ENCODE measurements around the gene AGBL4.

Gene AGBL4

GRCh38 chr1:48955774-48956173 lies 1068.0 kb downstream of the AGBL4 start:
- Mint-ChIP-seq H3K4me3 (no peak overlapping the region), H3K27ac (no peak overlapping the region), H3K27me3 (no peaks in the 10 kb centered on the region), H3K4me1 (no peaks in the 10 kb centered on the region), H3K9me3 (no peaks in the 10 kb centered on the region)
- ATAC-seq = no peak
- DNase-seq = no peak

- ATAC-seq = no peak
- H3K4me3 Mint-ChIP-seq = no peak overlapping the region
- H3K4me1 Mint-ChIP-seq = no peaks in the 10 kb centered on the region
- no peak overlapping the region for H3K27ac Mint-ChIP-seq
- H3K27me3 Mint-ChIP-seq = peaks cover 10% of the 10 kb centered on the region
- no peak for DNase-seq
- H3K9me3 Mint-ChIP-seq = no peaks in the 10 kb centered on the region
These were observed 1070.1 kb downstream of the AGBL4 start for GRCh38 chr1:48953617-48954016.

- Mint-ChIP-seq H3K27ac (no peak overlapping the region), H3K4me1 (no peaks in the 10 kb centered on the region), H3K9me3 (no peaks in the 10 kb centered on the region), H3K4me3 (no peak overlapping the region), H3K27me3 (peaks cover 27% of the 10 kb centered on the region)
- DNase-seq (no peak), ATAC-seq (no peak)
These were observed 1075.2 kb downstream of the AGBL4 start for GRCh38 chr1:48948562-48948961.

GRCh38 chr1:48947761-48948537 lies 1075.8 kb downstream of the AGBL4 start:
- no peak for DNase-seq
- H3K4me3 Mint-ChIP-seq = no peak overlapping the region
- ATAC-seq = no peak
- no peaks in the 10 kb centered on the region for H3K9me3 Mint-ChIP-seq
- H3K27ac Mint-ChIP-seq = no peak overlapping the region
- H3K4me1 Mint-ChIP-seq = no peaks in the 10 kb centered on the region
- peaks cover 27% of the 10 kb centered on the region for H3K27me3 Mint-ChIP-seq

GRCh38 chr1:48946070-48946469 lies 1077.7 kb downstream of the AGBL4 start:
- Mint-ChIP-seq H3K9me3 (no peaks in the 10 kb centered on the region), H3K27me3 (peaks cover 27% of the 10 kb centered on the region), H3K4me1 (no peaks in the 10 kb centered on the region), H3K4me3 (no peak overlapping the region), H3K27ac (no peak overlapping the region)
- ATAC-seq (no peak), DNase-seq (no peak)

- H3K27ac Mint-ChIP-seq = no peak overlapping the region
- H3K27me3 Mint-ChIP-seq = peaks cover 27% of the 10 kb centered on the region
- H3K4me1 Mint-ChIP-seq = no peaks in the 10 kb centered on the region
- H3K4me3 Mint-ChIP-seq = no peak overlapping the region
- no peak for DNase-seq
- H3K9me3 Mint-ChIP-seq = no peaks in the 10 kb centered on the region
- ATAC-seq = no peak
These were observed 1078.9 kb downstream of the AGBL4 start for GRCh38 chr1:48944811-48945210.

GRCh38 chr1:48943826-48944225 lies 1079.9 kb downstream of the AGBL4 start:
- Mint-ChIP-seq H3K4me1 (no peaks in the 10 kb centered on the region), H3K9me3 (no peaks in the 10 kb centered on the region), H3K4me3 (no peak overlapping the region), H3K27ac (no peak overlapping the region), H3K27me3 (peaks cover 22% of the 10 kb centered on the region)
- no peak for DNase-seq
- ATAC-seq = no peak

- H3K27ac Mint-ChIP-seq = no peak overlapping the region
- ATAC-seq (no peak), DNase-seq (no peak)
- H3K4me1 Mint-ChIP-seq = no peaks in the 10 kb centered on the region
- no peaks in the 10 kb centered on the region for H3K9me3 Mint-ChIP-seq
- peaks cover 22% of the 10 kb centered on the region for H3K27me3 Mint-ChIP-seq
- no peak overlapping the region for H3K4me3 Mint-ChIP-seq
These were observed 1080.4 kb downstream of the AGBL4 start for GRCh38 chr1:48943393-48943792.

- Mint-ChIP-seq H3K27ac (no peak overlapping the region), H3K4me1 (no peaks in the 10 kb centered on the region), H3K9me3 (no peaks in the 10 kb centered on the region), H3K4me3 (no peak overlapping the region), H3K27me3 (peaks cover 8% of the 10 kb centered on the region)
- ATAC-seq (no peak), DNase-seq (no peak)
These were observed 1082.6 kb downstream of the AGBL4 start for GRCh38 chr1:48940962-48941732.

GRCh38 chr1:48940354-48940753 lies 1083.4 kb downstream of the AGBL4 start:
- Mint-ChIP-seq H3K4me1 (no peaks in the 10 kb centered on the region), H3K27me3 (peaks cover 9% of the 10 kb centered on the region), H3K4me3 (no peak overlapping the region), H3K9me3 (no peaks in the 10 kb centered on the region), H3K27ac (no peak overlapping the region)
- ATAC-seq (no peak), DNase-seq (no peak)

GRCh38 chr1:48939828-48940227 lies 1083.9 kb downstream of the AGBL4 start:
- Mint-ChIP-seq H3K9me3 (no peaks in the 10 kb centered on the region), H3K4me3 (no peak overlapping the region), H3K27ac (no peak overlapping the region), H3K27me3 (peaks cover 15% of the 10 kb centered on the region), H3K4me1 (no peaks in the 10 kb centered on the region)
- ATAC-seq (no peak), DNase-seq (no peak)

GRCh38 chr1:48939042-48939441 lies 1084.7 kb downstream of the AGBL4 start:
- H3K27me3 Mint-ChIP-seq = peaks cover 22% of the 10 kb centered on the region
- ATAC-seq = no peak
- DNase-seq = no peak
- no peaks in the 10 kb centered on the region for H3K9me3 Mint-ChIP-seq
- no peaks in the 10 kb centered on the region for H3K4me1 Mint-ChIP-seq
- no peak overlapping the region for H3K27ac Mint-ChIP-seq
- H3K4me3 Mint-ChIP-seq = no peak overlapping the region

GRCh38 chr1:48937732-48938131 lies 1086.0 kb downstream of the AGBL4 start:
- no peak overlapping the region for H3K4me3 Mint-ChIP-seq
- H3K27me3 Mint-ChIP-seq = peaks cover 26% of the 10 kb centered on the region
- ATAC-seq (no peak), DNase-seq (no peak)
- H3K4me1 Mint-ChIP-seq = no peaks in the 10 kb centered on the region
- no peaks in the 10 kb centered on the region for H3K9me3 Mint-ChIP-seq
- H3K27ac Mint-ChIP-seq = no peak overlapping the region

- Mint-ChIP-seq H3K27ac (no peak overlapping the region), H3K27me3 (peaks cover 26% of the 10 kb centered on the region), H3K4me3 (no peak overlapping the region), H3K4me1 (no peaks in the 10 kb centered on the region), H3K9me3 (no peaks in the 10 kb centered on the region)
- DNase-seq = no peak
- no peak for ATAC-seq
These were observed 1087.3 kb downstream of the AGBL4 start for GRCh38 chr1:48936436-48936835.

GRCh38 chr1:48932366-48932765 lies 1091.4 kb downstream of the AGBL4 start:
- DNase-seq = no peak
- no peak overlapping the region for H3K4me3 Mint-ChIP-seq

GRCh38 chr1:48931506-48932192 lies 1092.1 kb downstream of the AGBL4 start:
- peaks cover 0 to 8% of the 10 kb centered on the region in 2 donors for H3K9me3 Mint-ChIP-seq
- peaks cover 18% of the 10 kb centered on the region for H3K27me3 Mint-ChIP-seq
- no peaks in the 10 kb centered on the region for H3K4me1 Mint-ChIP-seq
- DNase-seq (no peak), ATAC-seq (no peak)
- no peak overlapping the region for H3K4me3 Mint-ChIP-seq
- no peak overlapping the region for H3K27ac Mint-ChIP-seq

More at GRCh38 chr1:48932366-48932765, 1091.4 kb downstream of the AGBL4 start:
- Mint-ChIP-seq H3K9me3 (peaks cover 0 to under 1% of the 10 kb centered on the region in 2 donors), H3K4me1 (no peaks in the 10 kb centered on the region), H3K27me3 (peaks cover 18% of the 10 kb centered on the region), H3K27ac (no peak overlapping the region)
- ATAC-seq = no peak

All from stimulated activated naive CD8-positive, alpha-beta T cell treated with anti-CD3 and anti-CD28 coated beads, Interleukin-15, amount 100 ng/mL, for 72 hours (primary cell).